ENCODE results near the gene FARP1.

GRCh38 chr13:98485561-98485960, 342.7 kb downstream of the FARP1 start:
- TF ChIP-seq CTCF (conservative IDR thresholded peaks at IDR 0.05; ENCODE audit: low read length) (no peak), EZH2phosphoT487 (IDR thresholded peaks at IDR 0.05; ENCODE audit: borderline replicate concordance, low read depth, low read length) (no peak)
